HG03060 (cell line): ENCODE data around the gene RABGAP1L.
"Not testable (repeated sequence)": the region's sequence is repeated elsewhere in the genome, so short reads cannot be mapped to it uniquely, and the experiment has no call there.

Experiments
- ATAC-seq: cut with Tn5 transposase; IDR thresholded peaks from one replicate; pipeline ENCODE4 v1.9.1; 2021; ENCODE audit warnings: low read depth, moderate number of reproducible peaks; ENCODE audit not compliant: unreplicated experiment

Gene RABGAP1L

DNA sequence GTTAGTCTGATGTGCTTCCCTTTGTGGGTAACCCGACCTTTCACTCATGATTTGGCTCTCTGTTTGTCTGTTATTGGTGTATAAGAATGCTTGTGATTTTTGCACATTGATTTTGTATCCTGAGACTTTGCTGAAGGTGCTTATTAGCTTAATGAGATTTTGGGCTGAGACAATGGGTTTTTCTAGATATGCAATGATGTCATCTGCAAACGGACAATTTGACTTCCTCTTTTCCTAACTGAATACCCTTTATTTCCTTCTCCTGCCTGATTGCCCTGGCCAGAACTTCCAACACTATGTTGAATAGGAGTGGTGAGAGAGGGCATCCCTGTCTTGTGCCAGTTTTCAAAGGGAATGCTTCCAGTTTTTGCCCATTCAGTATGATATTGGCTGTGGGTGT, 490.3 kb downstream of the RABGAP1L start:
- not testable (repeated sequence) for ATAC-seq

DNA sequence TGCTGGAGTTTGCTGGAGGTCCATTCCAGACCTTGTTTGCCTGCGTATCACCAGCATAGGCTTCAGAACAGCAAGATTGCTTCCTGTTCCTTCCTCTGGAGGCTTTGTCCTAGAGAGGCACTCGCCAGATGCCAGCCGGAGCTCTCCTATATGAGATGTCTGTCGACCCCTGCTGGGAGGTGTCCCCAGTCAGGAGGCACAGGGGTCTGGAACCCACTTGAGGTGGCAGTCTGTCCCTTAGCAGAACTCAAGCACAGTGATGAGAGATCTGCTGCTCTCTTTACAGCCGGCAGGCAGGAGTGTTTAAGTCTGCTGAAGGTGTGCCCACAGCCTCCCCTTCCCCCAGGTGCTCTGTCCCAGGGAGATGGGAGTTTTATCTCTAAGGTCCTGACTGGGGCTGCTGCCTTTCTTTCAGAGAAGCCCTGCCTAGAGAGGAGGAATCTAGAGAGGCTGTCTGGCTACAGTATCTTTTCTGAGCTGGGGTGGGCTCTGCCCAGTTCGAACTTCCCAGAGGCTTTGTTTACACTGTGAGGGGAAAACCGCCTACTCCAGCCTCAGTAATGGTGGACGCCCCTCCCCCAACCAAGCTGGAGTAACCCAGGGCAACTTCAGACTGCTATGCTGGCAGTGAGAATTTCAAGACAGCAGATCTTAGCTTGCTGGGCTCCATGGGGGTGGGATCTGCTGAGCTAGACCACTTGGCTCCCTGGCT, 493.4 kb downstream of the RABGAP1L start:
- ATAC-seq = no peak

DNA sequence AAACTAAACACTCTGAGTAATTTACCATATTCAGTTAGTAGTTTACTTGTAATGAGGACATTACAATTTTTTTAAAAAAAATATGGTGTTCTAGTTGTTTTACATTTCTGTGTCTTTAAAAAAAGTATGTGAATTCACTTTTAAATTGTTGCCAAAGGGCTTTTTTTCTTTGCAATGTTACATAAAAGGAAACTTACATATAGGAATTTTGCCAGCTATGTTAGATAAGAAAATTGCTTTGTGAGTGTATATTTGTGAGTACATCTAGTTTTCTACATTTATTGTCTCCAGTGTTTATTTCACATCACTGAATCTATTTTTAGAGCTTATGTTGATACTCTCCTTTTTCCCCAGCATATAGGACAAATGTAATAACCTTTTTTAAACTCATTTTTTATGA, 495.2 kb downstream of the RABGAP1L start:
- ATAC-seq = no peak

DNA sequence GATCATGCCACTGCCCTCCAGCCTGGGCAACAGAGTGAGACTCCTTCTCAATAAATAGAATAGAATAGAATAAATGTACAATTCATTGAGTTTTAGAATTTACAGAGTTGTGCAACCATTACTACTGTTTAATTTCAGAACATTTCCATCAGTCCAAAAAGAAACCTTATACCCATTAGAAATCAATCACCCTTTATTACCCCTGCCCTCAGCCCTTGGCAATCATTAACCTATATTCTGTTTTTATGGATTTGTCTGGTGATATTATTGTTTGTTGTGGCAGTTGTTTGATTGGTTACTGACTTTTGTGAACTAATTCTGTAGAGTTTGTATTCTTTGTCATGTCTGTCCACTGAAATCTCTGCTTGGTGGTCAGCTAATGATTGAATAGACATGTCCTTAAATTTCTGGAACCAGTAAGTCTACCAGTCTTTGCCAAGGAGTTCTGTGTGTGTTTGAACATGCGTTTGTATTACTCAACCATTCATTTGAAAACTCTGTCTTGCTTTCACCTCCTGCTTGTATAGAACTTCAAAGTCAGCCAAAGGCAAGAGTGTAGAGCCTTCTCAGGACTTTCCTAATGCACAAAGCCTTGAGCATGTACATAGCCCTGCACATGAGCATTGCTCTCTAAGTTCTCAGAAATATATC, 497.2 kb downstream of the RABGAP1L start:
- ATAC-seq = no peak

DNA sequence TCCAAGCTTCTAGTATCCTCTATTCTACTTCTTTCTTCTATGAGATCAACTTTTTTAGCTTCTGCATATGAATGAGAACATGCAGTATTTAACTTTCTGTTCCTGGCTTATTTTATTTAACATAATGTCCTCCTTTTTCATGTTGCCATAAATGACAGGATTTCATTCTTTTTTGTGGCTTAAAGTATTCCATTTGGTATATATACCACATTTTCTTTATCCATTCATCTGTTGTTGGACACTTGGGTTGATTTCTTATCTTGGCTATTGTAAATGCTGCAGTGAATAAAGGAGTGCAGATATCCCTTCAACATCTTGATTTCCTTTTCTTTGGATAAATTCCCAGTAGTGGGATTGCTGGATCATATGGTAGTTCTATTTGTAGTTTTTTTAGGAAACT, 498.1 kb downstream of the RABGAP1L start:
- ATAC-seq = no peak

DNA sequence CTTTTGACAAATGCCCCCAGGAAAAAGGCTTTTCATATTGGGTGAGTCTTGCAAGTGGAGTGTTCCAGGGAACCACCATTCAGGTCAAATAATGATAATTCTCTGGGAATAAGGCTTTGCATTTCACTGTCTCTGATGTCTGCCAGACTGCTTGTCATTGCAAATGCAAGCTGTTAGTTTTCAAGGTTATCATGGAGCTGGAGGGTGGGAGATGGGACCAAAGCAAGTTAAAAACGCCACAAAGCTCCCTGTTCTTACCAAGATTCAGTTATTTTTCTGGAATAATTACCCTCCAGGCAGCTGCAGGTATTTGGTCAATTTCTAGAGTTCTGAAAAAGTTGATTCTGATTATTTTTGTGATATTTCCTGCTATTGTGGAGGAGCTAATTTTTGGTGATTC, 498.6 kb downstream of the RABGAP1L start:
- no peak for ATAC-seq

DNA sequence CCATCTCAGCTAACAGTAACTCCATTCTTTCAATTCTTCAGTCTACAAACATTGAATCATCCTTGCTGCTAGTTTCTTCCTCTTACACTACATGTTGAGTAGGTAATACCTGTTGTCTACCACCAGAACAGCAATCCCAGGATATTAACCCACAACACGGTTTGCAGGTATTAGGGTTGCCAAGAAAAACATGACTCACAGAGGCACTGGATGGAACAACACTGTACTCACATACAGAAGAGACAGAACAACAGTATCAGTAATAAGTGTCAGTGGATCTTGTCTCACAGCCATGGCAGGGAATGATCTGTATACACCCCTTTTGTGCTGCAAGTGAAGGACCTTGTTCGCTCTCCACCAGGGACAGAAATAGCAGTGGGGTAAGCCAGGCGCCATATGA, 500.5 kb downstream of the RABGAP1L start:
- ATAC-seq = no peak

DNA sequence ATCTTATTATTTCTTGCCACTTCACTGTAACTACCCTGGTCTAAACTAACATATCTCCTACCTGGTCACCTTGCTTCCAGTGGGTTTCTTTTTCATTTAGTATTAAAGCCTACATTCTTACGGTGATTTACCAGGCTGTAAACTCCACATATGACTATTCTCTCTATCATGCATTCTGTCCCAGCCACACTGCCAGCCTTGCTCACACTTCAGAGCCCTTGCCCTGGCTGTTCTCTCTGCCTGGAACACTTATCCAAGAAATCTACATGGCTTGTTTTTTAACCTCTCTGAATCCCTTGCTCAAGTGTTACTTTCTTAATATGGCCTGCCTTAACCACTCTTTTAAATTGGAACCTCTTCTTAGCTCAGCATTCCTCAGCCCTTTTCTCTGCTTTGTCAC, 501.2 kb downstream of the RABGAP1L start:
- no peak for ATAC-seq

DNA sequence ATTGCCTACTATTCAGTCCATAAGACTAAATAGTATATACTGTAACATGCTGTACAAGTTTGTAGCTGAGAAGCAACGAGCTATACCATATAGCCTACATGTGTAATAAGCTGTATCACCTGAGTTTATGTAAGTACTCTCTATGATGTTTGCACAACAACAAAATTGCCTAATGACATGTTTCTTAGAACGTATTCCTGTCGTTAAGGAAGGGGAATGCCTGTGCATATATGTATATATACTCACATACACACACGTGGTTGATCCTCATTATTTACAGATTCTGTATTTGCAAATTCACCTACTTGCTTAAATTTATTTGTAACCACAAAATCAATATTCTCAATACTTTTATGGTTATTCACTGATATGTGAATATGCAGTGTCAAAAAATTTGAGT, 504.0 kb downstream of the RABGAP1L start:
- ATAC-seq = no peak

DNA sequence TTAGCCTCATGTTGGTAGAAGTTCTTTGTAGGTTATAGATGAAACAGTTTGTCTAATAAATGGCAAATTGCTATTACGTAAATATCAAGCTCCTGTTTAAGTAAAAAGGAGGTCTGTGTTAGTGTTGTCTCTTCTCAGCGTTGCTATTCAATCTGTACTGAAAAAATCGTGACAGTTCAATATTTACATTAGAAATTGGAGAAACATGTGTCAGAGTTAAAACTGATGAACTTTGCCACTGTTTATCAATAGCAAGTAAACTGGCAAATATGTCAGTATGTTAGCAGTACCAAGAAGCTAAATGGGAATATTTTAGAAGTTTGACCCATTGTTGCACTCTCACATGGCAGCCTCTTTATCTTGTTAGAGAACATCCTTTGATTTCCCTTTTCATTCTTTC, 506.9 kb downstream of the RABGAP1L start:
- no peak for ATAC-seq

DNA sequence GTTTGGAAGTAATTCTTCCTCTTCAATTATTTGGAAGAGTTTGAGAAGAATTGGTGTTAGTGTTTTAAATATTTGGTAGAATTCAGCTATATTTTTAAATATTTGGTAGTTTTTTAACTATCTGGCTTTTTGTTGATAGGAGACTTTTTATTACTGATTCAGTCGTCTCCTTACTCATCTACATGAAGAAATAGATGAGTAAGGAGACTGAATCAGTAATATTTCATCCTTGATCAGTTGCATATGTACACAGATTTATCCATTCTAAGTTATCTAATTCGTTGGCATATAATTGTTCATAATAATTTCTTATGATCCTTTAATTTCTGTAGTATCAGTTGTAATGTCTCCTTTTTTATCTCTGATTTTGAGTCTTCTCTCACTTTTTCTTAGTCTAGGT, 512.5 kb downstream of the RABGAP1L start:
- no peak for ATAC-seq

DNA sequence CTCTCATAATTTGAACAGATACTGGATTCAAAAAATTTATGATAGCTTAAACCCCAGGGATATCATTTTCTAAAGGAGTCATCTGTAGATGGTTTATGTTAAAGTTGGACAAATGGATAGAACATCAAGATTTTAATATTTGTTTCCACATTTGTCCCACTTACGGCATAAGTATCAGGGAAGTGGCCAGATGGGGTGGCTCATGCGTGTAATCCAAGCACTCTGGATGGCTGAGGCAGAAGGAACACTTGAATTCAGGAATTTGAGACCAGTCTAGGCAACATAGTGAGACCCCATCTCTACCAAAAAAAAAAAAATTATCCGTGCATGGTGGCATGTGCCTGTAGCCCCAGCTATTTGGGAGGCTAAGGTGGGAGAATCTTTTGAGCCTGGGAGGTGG, 517.5 kb downstream of the RABGAP1L start:
- no peak for ATAC-seq

DNA sequence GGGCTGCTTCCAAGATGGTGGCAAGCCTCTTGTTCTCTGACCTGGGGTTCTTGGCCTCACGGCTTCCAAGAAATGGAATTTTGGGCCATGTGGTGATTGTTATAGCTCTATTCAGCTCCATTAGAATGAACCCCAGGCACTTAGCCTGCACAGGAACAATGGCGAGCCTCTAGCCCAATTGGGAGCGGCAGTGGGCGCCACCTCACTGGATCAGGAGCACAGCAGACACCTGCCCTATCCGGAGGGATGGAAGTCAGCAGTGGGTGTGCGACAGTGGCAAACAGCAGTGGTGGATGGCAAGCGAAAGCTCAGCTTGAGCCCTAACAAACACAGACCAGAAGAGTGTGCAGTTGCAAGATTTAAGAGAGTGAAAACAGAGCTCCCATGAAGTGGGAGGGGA, 519.3 kb downstream of the RABGAP1L start:
- no peak for ATAC-seq

DNA sequence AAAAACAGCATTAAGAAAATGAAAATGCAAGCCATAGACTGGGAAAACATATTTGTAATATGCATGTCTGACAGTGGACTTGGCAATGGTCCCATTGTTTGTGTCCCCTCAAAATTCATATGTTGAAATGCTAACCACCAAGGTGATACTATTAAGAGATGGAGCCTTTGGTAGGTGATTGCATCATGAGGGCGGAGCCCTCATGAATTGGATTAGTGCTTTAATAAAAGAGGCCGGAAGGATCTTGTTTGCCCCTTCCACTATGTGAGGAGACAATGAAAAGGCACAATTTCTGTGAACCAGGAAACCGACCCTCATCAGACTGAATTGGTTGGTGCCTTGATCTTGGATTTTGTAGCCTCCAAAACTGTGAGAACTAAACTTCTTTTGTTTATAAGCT, 520.8 kb downstream of the RABGAP1L start:
- no peak for ATAC-seq

DNA sequence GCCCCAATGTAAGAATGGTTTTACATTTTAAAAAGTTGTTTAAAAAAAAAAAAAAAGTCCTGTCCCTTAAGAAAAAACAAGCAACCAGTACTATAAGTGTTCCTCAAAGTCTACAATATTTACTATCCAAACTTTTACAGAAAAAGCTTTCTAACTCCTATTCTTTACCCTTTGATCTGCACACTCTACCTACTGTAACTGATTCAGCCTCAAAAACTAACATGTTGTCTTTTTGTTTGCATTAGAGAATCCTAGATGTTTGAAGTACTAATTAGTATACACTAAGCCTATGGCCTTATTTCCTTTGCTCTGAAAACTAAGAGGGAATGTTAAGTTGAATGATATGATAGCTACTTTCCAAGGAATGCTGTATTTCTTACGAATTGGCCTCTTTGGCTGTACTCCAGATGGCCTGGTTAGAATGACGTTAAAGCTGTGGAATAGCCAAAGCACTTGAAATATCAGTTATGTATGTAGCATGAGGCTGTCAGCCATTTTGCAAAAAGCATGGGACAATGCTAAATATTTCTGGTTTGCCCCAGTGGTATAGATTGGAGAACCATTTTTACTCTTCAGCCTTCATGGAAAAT, 523.2 kb downstream of the RABGAP1L start:
- ATAC-seq = no peak

DNA sequence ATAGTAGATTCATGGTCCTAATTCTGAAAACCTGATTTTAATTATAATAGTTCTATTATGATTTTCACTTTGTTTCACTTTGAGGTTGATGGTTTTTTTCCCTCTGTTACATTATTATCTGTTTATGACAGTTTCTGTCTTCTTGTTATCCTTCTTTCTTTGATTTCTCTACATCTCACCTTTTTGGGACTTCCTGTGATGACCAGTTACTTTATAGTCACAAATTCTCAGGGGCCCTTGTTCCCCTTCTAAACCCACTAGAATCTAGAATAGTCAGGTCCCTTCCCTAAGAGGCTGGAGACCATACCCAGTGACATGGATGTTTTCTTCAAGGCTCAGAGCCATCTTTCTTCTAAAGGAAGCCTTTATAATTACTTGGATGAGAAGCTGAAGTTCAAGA, 526.9 kb downstream of the RABGAP1L start:
- ATAC-seq = no peak

DNA sequence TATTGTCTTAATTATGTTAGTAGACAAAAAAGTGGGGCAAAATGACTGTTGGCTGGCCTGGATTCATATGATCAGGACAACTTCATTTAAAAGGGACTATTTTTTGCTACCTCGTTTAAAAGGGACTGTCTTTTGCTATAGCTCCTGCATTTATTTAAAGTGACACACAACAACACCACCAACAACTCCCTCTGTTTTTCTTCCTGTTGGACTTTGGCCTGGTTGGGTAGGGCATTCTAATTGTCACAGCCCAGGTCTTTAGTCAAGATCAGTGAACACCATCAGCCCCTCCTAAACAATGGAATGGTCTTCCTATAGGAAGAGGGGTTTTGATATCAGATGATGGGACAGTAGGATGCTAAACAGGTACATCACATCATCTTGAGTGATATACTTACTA, 530.2 kb downstream of the RABGAP1L start:
- ATAC-seq = no peak

DNA sequence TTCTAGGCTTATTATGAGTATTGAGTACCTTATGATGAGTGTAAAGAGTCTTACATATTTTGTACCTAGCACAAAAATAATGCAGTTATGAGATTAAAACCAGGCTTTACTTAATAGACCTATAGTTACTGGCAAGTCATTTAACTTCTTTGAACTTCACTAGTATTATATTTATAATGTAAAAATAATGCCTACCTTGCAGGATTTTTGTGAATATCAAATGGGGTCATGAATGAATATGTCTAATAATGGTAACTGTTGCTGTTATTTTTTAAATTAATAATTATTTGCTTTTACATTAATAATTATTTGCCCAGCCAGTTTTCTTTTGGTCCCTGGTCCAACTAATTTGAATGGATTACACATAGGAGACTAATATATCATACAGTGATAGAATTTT, 530.9 kb downstream of the RABGAP1L start:
- no peak for ATAC-seq

DNA sequence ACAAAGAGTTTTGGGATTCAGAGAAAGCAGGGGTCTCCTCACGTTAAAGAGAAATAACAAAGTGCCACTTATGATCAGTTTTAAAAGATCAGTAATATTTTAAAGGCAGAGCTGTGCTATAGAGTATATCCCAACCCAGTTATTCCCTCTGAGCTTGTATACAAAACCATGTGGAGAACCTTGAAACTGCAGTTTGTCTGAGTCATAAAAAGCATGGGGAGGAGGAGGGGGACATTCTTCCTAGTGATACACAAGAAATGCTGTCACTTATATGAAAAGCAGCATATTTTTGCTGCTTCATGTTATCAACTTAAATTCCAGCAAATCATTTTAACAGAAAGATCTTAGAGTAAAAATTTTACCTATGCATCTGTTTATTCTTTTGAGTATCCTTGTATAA, 533.0 kb downstream of the RABGAP1L start:
- no peak for ATAC-seq

DNA sequence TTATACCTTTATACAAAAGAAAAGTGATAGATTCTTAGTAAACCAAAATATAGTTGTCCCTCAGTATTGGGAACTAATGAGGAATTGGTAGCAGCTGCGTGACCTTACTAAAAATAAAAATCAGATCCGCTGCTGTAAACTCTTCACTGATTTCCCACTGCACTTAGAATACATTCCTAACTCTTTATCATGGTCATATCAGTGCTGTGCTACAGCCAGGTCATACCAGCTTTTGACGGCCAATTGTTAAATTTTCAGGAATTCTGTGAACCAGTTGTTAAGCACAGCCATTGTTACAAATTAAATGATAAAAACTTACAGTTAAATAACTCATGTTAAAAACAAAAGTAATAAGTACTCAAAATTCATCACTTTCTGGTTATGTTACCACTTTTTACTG, 533.8 kb downstream of the RABGAP1L start:
- no peak for ATAC-seq

DNA sequence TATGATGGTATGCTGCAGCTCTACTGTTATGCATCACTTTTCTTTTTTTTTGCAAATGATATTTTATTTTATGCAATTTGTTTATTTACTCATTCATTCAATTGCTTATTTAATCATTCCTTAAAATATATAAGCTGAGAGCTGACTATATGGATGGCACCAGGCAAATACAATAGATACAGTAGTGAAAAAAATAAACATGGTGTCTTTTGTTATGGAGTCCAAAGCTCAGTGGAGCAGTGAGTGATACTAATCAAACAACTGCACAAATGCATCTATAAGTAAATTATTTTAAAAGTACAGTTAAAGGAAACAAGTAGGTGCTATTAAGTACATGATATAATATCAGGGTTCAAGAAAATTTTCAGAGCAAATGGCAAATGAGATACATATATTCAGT, 534.2 kb downstream of the RABGAP1L start:
- ATAC-seq = not testable (repeated sequence)
